Tibial artery (tissue), 4 donors: ENCODE data around the gene MEX3D.

Experiments
- DNase-seq, 2 donors: peaks; one replicate each; pipeline ENCODE4 v3.0.0-alpha.2; 2019
- H3K27ac ChIP-seq, 2 donors: fragments of 200-600 bp; sonication (generic) in 1 of 2; 1 replicate in 1 of 2; 2 replicates in 1 of 2; pipeline ENCODE4 v1.5.1; 2018 to 2019; ENCODE audit warnings: mild to moderate bottlenecking in 1 of 2
- H3K27me3 ChIP-seq, 2 donors: fragments of 200-600 bp; sonication (generic) in 1 of 2; one replicate each; pipeline versions ENCODE4 v1.5.1 to v1.6.0; 2016 to 2019
- H3K36me3 ChIP-seq, 3 donors: fragments of 200-600 bp; sonication (generic) in 2 of 3; one replicate each; pipeline ENCODE4 v1.5.1; 2016 to 2019; ENCODE audit warnings: mild to moderate bottlenecking in 2 of 3
- H3K4me1 ChIP-seq, 4 donors: fragments of 200-600 bp; sonication (generic) in 2 of 4; 1 replicate in 3 of 4; 2 replicates in 1 of 4; pipeline ENCODE4 v1.5.1; 2016 to 2019
- H3K4me3 ChIP-seq, 2 donors: fragments of 200-600 bp; sonication (generic) in 1 of 2; 1 replicate in 1 of 2; 2 replicates in 1 of 2; pipeline ENCODE4 v1.5.1; 2018 to 2019; ENCODE audit warnings: mild to moderate bottlenecking in 2 of 2
- H3K9me3 ChIP-seq, 3 donors: fragments of 200-600 bp; sonication (generic) in 1 of 3; one replicate each; pipeline ENCODE4 v1.5.1; 2016 to 2019
- CTCF ChIP-seq, 2 experiments: fragments of 200-600 bp in 1 of 2; fragments of 450-650 bp in 1 of 2; IDR thresholded peaks; one replicate each; pipeline ENCODE4 v1.5.1; 2017 to 2019; ENCODE audit warnings: antibody characterized with exemption in 2 of 2, mild to moderate bottlenecking in 1 of 2, moderate library complexity in 1 of 2
- intact Hi-C: fragments of 100-400 bp; cut with DNase I; formaldehyde crosslinking; loops from one replicate; pipeline ENCODE4 v1.15.0; 2023; ENCODE audit warnings: low total_unique reads

Gene MEX3D

DNA sequence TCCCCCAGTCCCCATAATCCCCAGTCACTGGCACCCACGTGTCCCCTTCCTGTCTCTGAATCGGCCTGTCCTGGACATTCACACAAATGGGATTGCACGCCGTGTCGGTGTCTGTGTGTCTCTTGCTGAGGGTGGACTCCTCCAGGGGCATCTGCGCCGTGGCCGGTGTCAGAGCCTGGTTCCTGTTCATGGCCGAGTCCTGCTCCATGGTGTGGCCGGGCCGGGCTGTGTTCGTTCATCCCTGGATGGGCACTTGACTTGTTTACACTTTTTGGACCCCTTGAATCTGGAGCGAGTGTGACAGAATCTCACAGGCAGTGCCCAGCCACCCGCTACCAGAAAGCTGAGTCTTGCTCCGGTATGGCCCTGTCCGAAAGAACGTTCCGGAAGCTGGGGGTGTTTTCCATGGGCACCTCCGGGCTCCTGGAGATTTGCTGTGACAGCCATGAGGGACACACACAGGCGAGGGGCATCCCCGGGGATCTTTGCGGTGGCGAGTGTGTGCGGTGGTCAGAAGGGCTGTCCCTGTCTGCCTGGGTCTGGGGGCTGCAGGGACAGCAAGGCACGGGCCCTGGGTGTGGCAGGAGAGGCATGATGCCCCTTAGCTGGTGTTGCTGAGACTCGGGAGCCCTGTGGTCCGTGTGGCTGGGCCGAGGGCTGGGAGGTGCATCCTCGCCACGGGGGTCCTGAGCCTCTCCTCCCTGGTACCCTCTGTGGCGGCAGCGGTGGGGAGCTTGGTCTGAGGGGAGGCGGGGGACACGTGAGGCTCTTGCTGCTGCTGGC is 6.4 kb upstream of the MEX3D start:
- no peak for DNase-seq

DNA sequence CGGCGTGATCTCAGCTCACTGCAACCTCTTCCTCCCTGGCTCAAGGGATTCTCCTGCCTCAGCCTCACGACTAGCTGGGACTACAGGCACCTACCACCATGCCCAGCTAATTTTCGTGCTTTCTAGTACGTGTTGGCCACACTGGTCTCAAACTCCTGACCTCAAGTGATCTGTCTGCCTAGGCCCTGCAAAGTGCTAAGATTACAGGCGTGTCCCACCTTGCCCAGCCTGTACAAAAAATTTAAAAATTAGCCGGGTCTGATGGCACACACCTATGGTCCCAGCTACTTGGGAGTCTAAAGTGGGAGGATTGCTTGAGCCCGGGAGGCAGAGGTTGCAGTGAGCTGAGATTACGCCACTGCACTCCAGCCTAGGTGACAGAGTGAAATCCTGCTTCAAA is 4.7 kb upstream of the MEX3D start:
- no peak for DNase-seq
- no peak for TF ChIP-seq CTCF (IDR thresholded peaks at IDR 0.05)
- intact Hi-C loops, result no loop called here
- Histone ChIP-seq H3K36me3 (peaks cover 12 to 17% (median 14%) of the 10 kb centered on the region in 3 donors), H3K4me3 (no peak overlapping the region), H3K4me1 (peaks cover 0 to 8% (median 5%) of the 10 kb centered on the region in 4 donors), H3K9me3 (no peaks in the 10 kb centered on the region), H3K27me3 (no peaks in the 10 kb centered on the region), H3K27ac (no peak overlapping the region)

More for the DNA sequence above, 6.4 kb upstream of the MEX3D start:
- Histone ChIP-seq H3K36me3 (peaks cover 23 to 34% (median 24%) of the 10 kb centered on the region in 3 donors), H3K4me1 (no peaks in the 10 kb centered on the region), H3K4me3 (no peak overlapping the region), H3K27me3 (no peaks in the 10 kb centered on the region), H3K9me3 (no peaks in the 10 kb centered on the region), H3K27ac (no peak overlapping the region)
- intact Hi-C loops, result no loop called here
- TF ChIP-seq CTCF (IDR thresholded peaks at IDR 0.05), result no peak

DNA sequence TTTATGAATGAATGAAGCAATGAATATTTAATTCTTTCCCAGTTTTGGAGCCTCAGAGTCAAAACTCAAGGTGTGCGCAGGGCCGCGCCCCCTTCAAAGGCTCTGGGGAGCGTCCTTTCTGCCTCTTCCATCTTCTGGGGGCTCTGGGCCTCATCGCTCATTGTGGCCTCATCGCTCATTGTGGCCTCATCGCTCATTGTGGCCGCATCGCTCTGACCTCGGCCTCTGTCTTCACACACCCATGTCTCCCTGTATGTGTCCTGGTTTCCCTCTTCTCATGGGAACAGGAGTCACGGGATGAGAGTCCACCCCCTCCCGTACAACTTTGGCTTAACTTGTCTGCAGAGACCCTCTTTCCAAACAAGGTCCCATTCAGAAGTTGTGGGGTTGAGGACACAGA is 3.2 kb upstream of the MEX3D start:
- TF ChIP-seq CTCF (IDR thresholded peaks at IDR 0.05), result no peak

DNA sequence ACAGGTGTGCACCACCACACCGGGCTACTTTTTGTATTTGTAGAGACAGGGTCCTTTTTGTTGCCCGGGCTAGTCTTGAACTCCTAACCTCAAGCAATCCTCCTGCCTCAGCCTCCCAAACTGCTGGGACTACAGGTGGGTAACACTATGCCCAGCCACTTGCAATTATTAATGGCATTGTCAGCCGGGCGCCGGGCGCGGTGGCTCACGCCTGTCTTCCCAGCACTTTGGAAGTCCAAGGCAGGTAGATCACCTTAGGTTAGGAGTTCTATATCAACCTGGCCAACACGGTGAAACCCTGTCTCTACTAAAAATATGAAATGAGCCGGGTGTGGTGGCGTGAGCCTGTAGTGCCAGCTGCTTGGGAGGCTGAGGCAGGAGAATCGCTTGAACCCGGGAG is 2.7 kb upstream of the MEX3D start:
- H3K9me3 ChIP-seq, result no peaks in the 10 kb centered on the region
- no peak overlapping the region for H3K4me3 ChIP-seq
- H3K4me1 ChIP-seq, result peaks cover 0 to 23% (median 17%) of the 10 kb centered on the region in 4 donors
- no peak for TF ChIP-seq CTCF (IDR thresholded peaks at IDR 0.05)
- intact Hi-C loops, result no loop called here
- DNase-seq, result no peak
- no peaks in the 10 kb centered on the region for H3K27me3 ChIP-seq
- H3K36me3 ChIP-seq, result no peaks in the 10 kb centered on the region
- no peak overlapping the region for H3K27ac ChIP-seq

More for the DNA sequence above, 3.2 kb upstream of the MEX3D start:
- no peaks in the 10 kb centered on the region for H3K27me3 ChIP-seq
- peaks cover 0 to 18% (median 12%) of the 10 kb centered on the region in 4 donors for H3K4me1 ChIP-seq
- H3K27ac ChIP-seq, result no peak overlapping the region
- intact Hi-C loops, result no loop called here
- no peak for DNase-seq
- H3K4me3 ChIP-seq, result no peak overlapping the region
- no peaks in the 10 kb centered on the region for H3K9me3 ChIP-seq
- peaks cover 0 to 3% (median 0%) of the 10 kb centered on the region in 3 donors for H3K36me3 ChIP-seq

DNA sequence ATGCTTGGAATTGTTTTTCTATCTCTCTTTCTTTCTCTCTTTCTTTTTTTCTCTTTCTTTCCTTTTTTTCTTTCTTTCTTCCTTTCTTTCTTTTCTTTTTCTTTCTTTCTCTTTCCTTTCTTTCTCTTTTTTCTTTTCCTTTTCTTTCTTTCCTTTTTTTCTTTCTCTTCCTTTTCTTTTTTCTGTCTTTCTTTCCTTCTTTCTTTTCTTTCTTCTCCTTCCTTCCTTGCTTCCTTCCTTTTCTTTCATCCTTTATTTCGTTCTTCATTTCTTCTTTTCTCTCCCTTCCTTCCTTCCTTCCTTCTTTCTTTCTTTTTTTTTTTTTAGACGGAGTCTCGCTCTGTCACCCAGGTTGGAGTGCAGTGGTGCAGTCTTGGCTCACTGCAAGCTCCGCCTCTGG is 1.9 kb upstream of the MEX3D start:
- Histone ChIP-seq H3K9me3 (no peaks in the 10 kb centered on the region), H3K4me1 (peaks cover 0 to 28% (median 17%) of the 10 kb centered on the region in 4 donors), H3K27me3 (no peaks in the 10 kb centered on the region), H3K27ac (no peak overlapping the region), H3K36me3 (no peaks in the 10 kb centered on the region), H3K4me3 (no peak overlapping the region)
- DNase-seq, result no peak
- intact Hi-C loops, result no loop called here
- no peak for TF ChIP-seq CTCF (IDR thresholded peaks at IDR 0.05)
